ENCODE measurements around the gene PRMT2.
A peak's percentile ranks its signal among the peaks of the same experiment; 100 is the strongest.
"Not testable (repeated sequence)": the region's sequence is repeated elsewhere in the genome, so short reads cannot be mapped to it uniquely, and the experiment has no call there.

The PRMT2 gene

GRCh38 chr21:46618738-46619379 lies 16.6 kb upstream of the PRMT2 start:
- no peak for DNase-seq

DNA sequence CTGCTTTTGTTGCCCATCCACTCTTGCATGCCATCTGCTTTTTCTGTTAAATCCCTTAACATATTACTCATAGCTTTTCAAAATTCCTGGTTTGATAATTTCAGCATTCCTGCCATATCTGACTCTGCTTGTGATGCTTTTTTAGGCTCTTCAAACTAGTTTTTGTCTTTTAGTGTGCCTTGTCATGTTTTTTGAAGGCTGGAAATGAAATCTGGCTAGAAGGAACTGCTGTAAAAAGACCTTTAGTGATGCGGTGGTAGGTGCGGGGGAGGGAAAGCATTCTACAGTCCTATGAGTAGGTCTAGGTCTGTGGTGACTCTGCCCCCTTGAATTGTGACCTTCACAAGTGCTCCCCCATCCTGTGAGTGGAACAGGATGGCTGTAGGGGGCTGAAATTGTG lies 15.6 kb upstream of the PRMT2 start:
- no peak for DNase-seq

GRCh38 chr21:46620846-46621245 lies 14.6 kb upstream of the PRMT2 start:
- DNase-seq: no peak

DNA sequence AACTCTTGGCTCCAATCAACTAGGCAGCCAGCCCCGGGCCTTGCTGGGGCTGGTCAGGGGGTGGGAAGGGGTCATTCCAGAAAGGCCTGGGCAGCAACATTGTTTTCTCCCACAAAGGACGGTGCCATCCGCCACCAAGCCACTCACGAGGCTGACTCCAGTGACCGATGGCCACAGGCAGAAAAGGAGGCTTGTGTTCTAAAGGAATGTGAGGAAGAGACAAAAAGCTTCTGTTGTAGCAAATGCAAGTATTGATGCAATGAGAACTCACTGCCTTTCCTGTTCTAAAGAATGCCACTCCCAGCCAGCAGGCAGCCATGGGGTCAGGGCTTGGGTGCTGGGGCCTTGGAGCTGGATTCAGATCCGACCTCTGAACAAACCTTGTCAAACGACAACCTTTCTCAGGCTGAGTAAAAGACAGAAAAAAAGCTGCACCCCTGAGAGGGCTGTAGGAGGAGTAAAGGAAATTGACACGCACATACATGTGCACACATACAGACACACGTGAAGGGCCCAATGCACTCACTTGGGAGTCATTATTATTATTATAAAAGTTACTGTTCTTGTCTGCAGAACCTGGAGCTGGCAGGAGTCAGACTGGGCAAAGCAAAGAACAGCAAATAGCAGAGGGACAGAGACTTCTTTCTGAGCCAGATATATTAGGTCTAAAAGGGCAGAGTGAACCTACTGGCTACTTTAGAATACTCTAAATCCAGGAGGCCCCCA lies 13.9 kb upstream of the PRMT2 start:
- no peak for DNase-seq

DNA sequence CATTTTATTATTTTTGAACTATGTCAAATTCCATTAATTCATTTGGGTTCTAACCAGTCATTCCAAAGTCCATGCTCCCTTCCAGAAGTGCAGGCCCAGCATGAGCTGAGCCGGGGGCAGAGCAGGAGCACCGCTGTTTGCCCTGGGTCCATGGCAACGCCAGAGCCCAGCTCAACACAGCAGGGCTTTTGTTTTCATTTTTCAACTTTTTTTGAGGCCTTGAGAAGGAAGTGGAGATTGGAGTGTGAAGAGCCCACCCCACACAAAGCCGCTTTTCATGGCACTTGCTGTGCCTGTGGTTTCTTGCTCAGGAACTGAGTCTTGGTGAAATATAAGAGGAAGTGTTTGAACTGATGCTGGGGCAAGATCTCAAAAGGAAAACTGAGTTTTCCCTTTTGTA lies 13.2 kb upstream of the PRMT2 start:
- DNase-seq: no peak

DNA sequence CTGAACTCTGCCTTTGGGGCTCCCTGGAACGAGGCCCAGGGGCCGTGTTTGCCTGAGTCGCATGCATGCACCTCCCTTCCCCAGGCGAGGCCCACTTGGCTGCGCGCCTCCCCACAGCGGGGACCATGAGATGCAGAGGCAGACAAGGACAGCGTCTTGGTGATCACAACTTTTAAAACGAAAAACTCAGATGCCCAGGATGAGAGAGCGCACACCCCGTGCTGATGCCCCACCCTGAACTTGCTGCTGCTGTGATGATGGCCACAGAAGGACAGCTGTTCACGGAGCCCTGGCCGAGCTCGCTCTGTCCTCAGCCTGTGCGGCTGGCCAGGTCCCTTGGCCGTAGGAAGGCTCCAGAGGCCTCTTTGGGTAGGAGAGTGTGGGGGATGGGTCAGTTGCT lies 11.4 kb upstream of the PRMT2 start:
- no peak for DNase-seq

DNA sequence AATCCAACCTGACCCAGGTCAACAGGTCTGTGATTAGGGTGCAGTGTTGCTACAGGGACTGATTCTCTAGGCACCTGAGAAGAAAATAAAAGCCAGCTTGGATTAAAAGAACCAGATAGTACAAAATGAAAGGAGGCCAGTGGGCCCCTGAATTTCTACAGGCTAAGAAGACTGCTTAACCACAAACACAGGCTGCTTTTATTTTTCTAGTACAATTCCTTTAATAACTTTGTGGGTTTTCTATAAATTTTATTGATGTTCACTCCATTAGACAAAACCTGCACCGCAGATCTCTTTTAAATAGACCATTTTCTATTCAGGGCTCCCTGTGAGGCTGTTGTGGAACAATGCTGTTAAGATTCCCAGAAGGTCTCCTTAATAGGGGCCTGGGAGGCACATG lies 9.7 kb upstream of the PRMT2 start:
- DNase-seq: no peak

GRCh38 chr21:46626536-46626935 lies 8.9 kb upstream of the PRMT2 start:
- no peak for DNase-seq

- no peak for DNase-seq
These were observed 8.4 kb upstream of the PRMT2 start for GRCh38 chr21:46626975-46627501.

GRCh38 chr21:46627726-46628125 lies 7.7 kb upstream of the PRMT2 start:
- no peak for DNase-seq

DNA sequence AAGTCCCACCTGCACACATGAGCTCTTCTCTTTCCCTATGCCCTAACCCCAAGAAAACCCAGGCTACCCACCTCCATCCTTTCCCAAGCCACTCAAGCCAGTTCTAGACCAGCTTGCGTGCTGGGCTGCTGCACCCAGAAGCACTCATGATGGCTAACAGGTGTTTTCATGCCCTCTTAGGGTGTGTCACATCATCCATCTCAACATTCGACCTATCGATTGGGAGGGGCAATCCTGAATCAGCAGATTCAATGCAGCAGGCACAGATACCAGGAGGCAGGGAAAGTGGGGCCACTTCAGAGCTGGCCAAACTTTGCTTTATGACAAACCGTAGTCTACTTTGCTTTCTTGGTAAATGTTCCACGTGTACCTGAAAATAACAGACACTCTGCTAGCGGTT lies 6.6 kb upstream of the PRMT2 start:
- no peak for DNase-seq

DNA sequence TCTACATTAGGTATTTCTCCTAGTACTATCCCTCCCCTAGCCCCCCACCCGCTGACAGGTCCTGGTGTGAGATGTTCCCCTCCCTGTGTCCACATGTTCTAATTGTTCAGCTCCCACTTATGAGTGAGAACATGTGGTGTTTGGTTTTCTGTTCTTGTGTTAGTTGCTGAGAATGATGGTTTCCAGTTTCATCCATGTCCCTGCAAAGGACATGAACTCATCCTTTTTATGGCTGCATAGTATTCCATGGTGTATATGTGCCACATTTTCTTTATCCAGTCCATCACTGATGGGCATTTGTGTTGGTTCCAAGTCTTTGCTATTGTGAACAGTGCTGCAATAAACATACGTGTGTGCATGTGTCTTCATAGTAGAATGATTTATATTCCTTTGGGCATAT lies 4.6 kb upstream of the PRMT2 start:
- DNase-seq: not testable (repeated sequence)

GRCh38 chr21:46633566-46633965 lies 1.9 kb upstream of the PRMT2 start:
- no peak for DNase-seq

DNA sequence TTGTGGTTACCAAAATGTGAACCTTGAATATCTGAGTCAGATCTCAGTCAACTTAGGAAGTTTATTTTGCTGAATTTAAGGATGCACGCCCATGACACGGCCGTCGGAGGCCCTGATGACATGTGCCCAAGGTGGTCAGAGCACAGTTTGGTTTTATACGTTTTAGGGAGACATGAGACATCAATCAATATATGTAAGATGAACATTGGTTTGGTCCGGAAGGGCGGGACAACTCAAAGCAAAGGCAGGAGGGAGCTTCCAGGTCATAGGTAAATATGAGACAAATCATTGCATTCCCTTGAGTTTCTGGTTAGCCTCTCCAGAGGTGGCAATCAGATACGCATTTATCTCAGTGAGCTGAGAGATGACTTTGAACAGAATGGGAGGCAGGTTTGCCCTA lies 1.0 kb upstream of the PRMT2 start:
- no peak for DNase-seq

GRCh38 chr21:46634966-46635323 lies 529 bp upstream of the PRMT2 start:
- peak; percentile 61 for DNase-seq

GRCh38 chr21:46636181-46636512 lies 673 bp downstream of the PRMT2 start:
- no peak for DNase-seq

- no peak for DNase-seq
These were observed 1.2 kb downstream of the PRMT2 start for GRCh38 chr21:46636550-46637285.

- DNase-seq: no peak
These were observed 2.7 kb downstream of the PRMT2 start for GRCh38 chr21:46637952-46638746.

DNA sequence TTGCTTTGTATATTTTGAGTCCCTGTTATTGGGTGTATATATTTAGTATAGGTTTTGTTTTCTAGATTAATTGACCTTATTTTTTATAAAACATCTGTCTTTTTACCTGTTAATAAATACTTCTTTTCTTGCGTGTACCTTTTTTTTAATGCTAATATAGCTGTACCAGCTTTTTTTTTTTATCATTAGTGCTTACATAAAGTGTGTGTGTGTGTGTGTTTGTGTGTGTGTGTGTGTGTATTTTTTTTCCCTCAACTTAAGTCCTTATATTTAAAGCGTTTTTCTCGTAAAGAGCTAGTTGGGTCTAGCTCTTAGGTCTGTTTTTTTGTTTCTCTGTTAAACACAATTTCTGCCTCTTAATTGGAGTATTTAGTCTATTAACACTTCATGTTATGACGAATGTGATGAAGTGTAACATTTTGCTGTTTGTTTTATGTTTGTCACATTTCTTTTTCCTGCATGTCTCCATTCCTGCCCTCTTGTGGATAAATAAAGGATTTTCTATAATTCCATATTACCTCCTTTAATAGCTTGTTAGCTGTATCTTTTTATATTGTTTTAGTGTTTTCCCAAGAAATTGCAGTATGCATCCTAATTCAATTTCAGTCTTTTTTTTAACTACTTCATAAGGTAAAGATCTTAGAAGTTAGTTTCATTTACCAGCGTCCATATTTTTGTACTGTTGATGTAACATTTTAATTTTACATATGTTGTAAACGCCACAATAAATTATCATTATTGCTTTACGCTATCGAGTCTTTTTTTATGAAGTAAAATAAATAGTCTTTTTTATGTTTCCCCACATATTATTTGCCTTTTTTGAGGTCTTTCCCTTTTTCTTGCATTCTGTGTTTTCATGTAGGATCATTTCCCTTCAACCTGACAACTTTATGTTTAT lies 4.3 kb downstream of the PRMT2 start:
- DNase-seq: no peak

GRCh38 chr21:46641656-46642055 lies 6.2 kb downstream of the PRMT2 start:
- DNase-seq: no peak

DNA sequence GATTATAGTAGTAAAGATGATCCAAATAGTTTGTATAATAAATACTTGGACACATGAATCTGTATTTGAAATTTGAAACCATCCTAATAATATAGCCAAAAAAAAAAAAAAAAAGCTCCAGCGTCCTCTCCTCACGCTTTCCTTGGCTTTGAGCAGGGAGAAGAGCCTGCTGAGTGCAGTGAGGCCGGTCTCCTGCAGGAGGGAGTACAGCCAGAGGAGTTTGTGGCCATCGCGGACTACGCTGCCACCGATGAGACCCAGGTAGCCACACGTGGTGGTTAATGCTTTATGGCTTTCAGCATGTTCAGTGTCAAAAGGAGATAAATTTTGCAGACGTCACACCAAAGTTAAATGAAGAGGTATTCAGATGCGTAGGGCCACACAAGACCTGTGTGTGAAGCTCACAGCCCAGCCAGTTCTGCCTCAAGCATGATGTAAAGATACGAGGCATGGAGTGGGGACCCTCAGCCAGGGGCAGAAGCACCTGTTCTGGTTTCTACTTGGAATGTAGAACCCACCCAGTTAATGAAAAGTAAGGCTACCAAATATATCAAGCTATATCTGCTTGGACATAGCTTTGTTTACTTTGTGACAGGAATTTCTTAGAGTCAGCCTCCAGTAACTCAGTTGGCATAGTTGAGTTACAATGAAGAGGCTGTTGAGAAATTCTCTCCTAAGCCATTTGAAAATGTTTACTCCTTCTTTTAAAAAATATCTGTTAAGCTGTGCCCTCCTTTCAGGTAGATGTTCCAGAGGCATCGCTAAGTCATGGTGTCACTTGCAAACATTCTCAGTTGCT lies 8.1 kb downstream of the PRMT2 start:
- DNase-seq: no peak

All from stimulated activated CD8-positive, alpha-beta memory T cell treated with anti-CD3 and anti-CD28 coated beads, Interleukin-4, amount 100 ng/mL, for 48 hours (primary cell).